Central memory CD8-positive, alpha-beta T cell (primary cell): Measurements from ENCODE around the gene SFXN3.

Experiments used
- ATAC-seq: fragments of 150-1000 bp; cut with Tn5 transposase; replicated peaks from 2 replicates; pipeline ENCODE4 v1.10.0; 2022; ENCODE audit warnings: mild to moderate bottlenecking, moderate FRiP score, moderate number of reproducible peaks; ENCODE audit not compliant: poor library complexity, severe bottlenecking; ENCODE audit errors: extremely low read depth
- DNase-seq, 2 donors: peaks; one replicate each; pipeline ENCODE4 v3.0.0; 2021; ENCODE audit warnings: low spot score in 2 of 2
- H3K27ac Mint-ChIP-seq: one replicate; pipeline ENCODE4 v1.8.0; 2022; ENCODE audit warnings: low read depth, mild to moderate bottlenecking, moderate library complexity, mixed read lengths
- H3K27me3 Mint-ChIP-seq: one replicate; pipeline ENCODE4 v1.8.0; 2022; ENCODE audit warnings: mixed read lengths
- H3K36me3 Mint-ChIP-seq: one replicate; pipeline ENCODE4 v1.8.0; 2022; ENCODE audit warnings: mild to moderate bottlenecking, moderate library complexity, mixed read lengths; ENCODE audit not compliant: insufficient read depth
- H3K4me1 Mint-ChIP-seq: one replicate; pipeline ENCODE4 v1.8.0; 2022; ENCODE audit warnings: mixed read lengths
- H3K4me3 Mint-ChIP-seq: one replicate; pipeline ENCODE4 v1.8.0; 2022; ENCODE audit warnings: mild to moderate bottlenecking, moderate library complexity, mixed read lengths
- H3K9me3 Mint-ChIP-seq: one replicate; pipeline ENCODE4 v1.8.0; 2022; ENCODE audit warnings: mixed read lengths

SFXN3 gene

GRCh38 chr10:101003639-101004206 lies 27.3 kb upstream of the SFXN3 start:
- H3K27ac Mint-ChIP-seq, result no peak overlapping the region
- no peak overlapping the region for H3K4me3 Mint-ChIP-seq
- DNase-seq (no peak), ATAC-seq (no peak)
- peaks cover 8% of the 10 kb centered on the region for H3K36me3 Mint-ChIP-seq
- H3K4me1 Mint-ChIP-seq, result peaks cover 9% of the 10 kb centered on the region
- no peaks in the 10 kb centered on the region for H3K9me3 Mint-ChIP-seq
- H3K27me3 Mint-ChIP-seq, result no peaks in the 10 kb centered on the region

GRCh38 chr10:101005361-101005760 lies 25.7 kb upstream of the SFXN3 start:
- Mint-ChIP-seq H3K27me3 (no peaks in the 10 kb centered on the region), H3K27ac (no peak overlapping the region), H3K4me3 (no peak overlapping the region), H3K4me1 (peaks cover 6% of the 10 kb centered on the region), H3K36me3 (peaks cover 5% of the 10 kb centered on the region), H3K9me3 (no peaks in the 10 kb centered on the region)
- ATAC-seq (no peak), DNase-seq (no peak)

GRCh38 chr10:101005869-101006567 lies 25.0 kb upstream of the SFXN3 start:
- Mint-ChIP-seq H3K27ac (no peak overlapping the region), H3K36me3 (peaks cover 2% of the 10 kb centered on the region), H3K27me3 (no peaks in the 10 kb centered on the region), H3K9me3 (no peaks in the 10 kb centered on the region), H3K4me1 (peaks cover 3% of the 10 kb centered on the region), H3K4me3 (no peak overlapping the region)
- ATAC-seq (no peak), DNase-seq (no peak)

- Mint-ChIP-seq H3K9me3 (no peaks in the 10 kb centered on the region), H3K4me3 (no peak overlapping the region), H3K36me3 (no peaks in the 10 kb centered on the region), H3K27me3 (no peaks in the 10 kb centered on the region), H3K4me1 (no peaks in the 10 kb centered on the region), H3K27ac (no peak overlapping the region)
- DNase-seq, result no peak
- ATAC-seq, result no peak
Measured at GRCh38 chr10:101006593-101007098, 24.4 kb upstream of the SFXN3 start.

- DNase-seq (no peak), ATAC-seq (no peak)
- no peaks in the 10 kb centered on the region for H3K9me3 Mint-ChIP-seq
- no peaks in the 10 kb centered on the region for H3K4me1 Mint-ChIP-seq
- H3K27me3 Mint-ChIP-seq, result no peaks in the 10 kb centered on the region
- H3K4me3 Mint-ChIP-seq, result no peak overlapping the region
- H3K36me3 Mint-ChIP-seq, result no peaks in the 10 kb centered on the region
- no peak overlapping the region for H3K27ac Mint-ChIP-seq
Measured at GRCh38 chr10:101007099-101007711, 23.8 kb upstream of the SFXN3 start.

GRCh38 chr10:101007915-101008822 lies 22.9 kb upstream of the SFXN3 start:
- no peak overlapping the region for H3K4me3 Mint-ChIP-seq
- DNase-seq (no peak), ATAC-seq (no peak)
- H3K4me1 Mint-ChIP-seq, result peaks cover 7% of the 10 kb centered on the region
- no peaks in the 10 kb centered on the region for H3K27me3 Mint-ChIP-seq
- H3K9me3 Mint-ChIP-seq, result no peaks in the 10 kb centered on the region
- no peak overlapping the region for H3K27ac Mint-ChIP-seq
- H3K36me3 Mint-ChIP-seq, result no peaks in the 10 kb centered on the region

GRCh38 chr10:101008823-101009423 lies 22.1 kb upstream of the SFXN3 start:
- H3K36me3 Mint-ChIP-seq, result no peaks in the 10 kb centered on the region
- H3K27me3 Mint-ChIP-seq, result no peaks in the 10 kb centered on the region
- H3K27ac Mint-ChIP-seq, result no peak overlapping the region
- no peaks in the 10 kb centered on the region for H3K9me3 Mint-ChIP-seq
- H3K4me3 Mint-ChIP-seq, result no peak overlapping the region
- H3K4me1 Mint-ChIP-seq, result peaks cover 12% of the 10 kb centered on the region
- DNase-seq (no peak), ATAC-seq (no peak)

- H3K27me3 Mint-ChIP-seq, result peaks cover 6% of the 10 kb centered on the region
- peaks cover 3% of the 10 kb centered on the region for H3K36me3 Mint-ChIP-seq
- ATAC-seq, result no peak
- H3K27ac Mint-ChIP-seq, result peak overlapping the region; percentile 51
- H3K9me3 Mint-ChIP-seq, result no peaks in the 10 kb centered on the region
- DNase-seq, result no peak
- peaks cover 21% of the 10 kb centered on the region for H3K4me1 Mint-ChIP-seq
- no peak overlapping the region for H3K4me3 Mint-ChIP-seq
Measured at GRCh38 chr10:101010329-101010728, 20.7 kb upstream of the SFXN3 start.

- Mint-ChIP-seq H3K27me3 (peaks cover 20% of the 10 kb centered on the region), H3K27ac (no peak overlapping the region), H3K9me3 (no peaks in the 10 kb centered on the region), H3K36me3 (peaks cover 3% of the 10 kb centered on the region), H3K4me3 (no peak overlapping the region), H3K4me1 (peaks cover 21% of the 10 kb centered on the region)
- ATAC-seq (no peak), DNase-seq (no peak)
Measured at GRCh38 chr10:101011517-101012423, 19.3 kb upstream of the SFXN3 start.

- Mint-ChIP-seq H3K9me3 (no peaks in the 10 kb centered on the region), H3K36me3 (peaks cover 3% of the 10 kb centered on the region), H3K4me1 (peaks cover 21% of the 10 kb centered on the region), H3K27ac (peak overlapping the region; percentile 16), H3K27me3 (peaks cover 30% of the 10 kb centered on the region), H3K4me3 (no peak overlapping the region)
- DNase-seq, result peak; percentile 51 to 60
- ATAC-seq, result peak; percentile 92
Measured at GRCh38 chr10:101012525-101013364, 18.3 kb upstream of the SFXN3 start.

GRCh38 chr10:101013365-101013825 lies 17.6 kb upstream of the SFXN3 start:
- DNase-seq (no peak), ATAC-seq (no peak)
- no peak overlapping the region for H3K4me3 Mint-ChIP-seq
- no peaks in the 10 kb centered on the region for H3K9me3 Mint-ChIP-seq
- peaks cover 21% of the 10 kb centered on the region for H3K4me1 Mint-ChIP-seq
- H3K36me3 Mint-ChIP-seq, result peaks cover 3% of the 10 kb centered on the region
- peaks cover 37% of the 10 kb centered on the region for H3K27me3 Mint-ChIP-seq
- peak overlapping the region; percentile 16 for H3K27ac Mint-ChIP-seq
